Mesodermal cell (in vitro differentiated cells): Measurements from ENCODE around the gene GRID2.

Experiments used
- H3K27ac ChIP-seq: 2 replicates; pipeline ENCODE4 v1.7.0; 2013; ENCODE audit warnings: mild to moderate bottlenecking, low read depth, low read length, moderate library complexity; ENCODE audit not compliant: severe bottlenecking
- H3K36me3 ChIP-seq: 2 replicates; pipeline ENCODE4 v1.7.1; 2013; ENCODE audit warnings: mild to moderate bottlenecking, low read length, moderate library complexity; ENCODE audit not compliant: control insufficient read depth, insufficient read depth
- H3K4me1 ChIP-seq: one replicate; pipeline ENCODE4 v1.7.1; 2013; ENCODE audit warnings: mild to moderate bottlenecking, low read length; ENCODE audit not compliant: insufficient read depth, control insufficient read depth, poor library complexity, severe bottlenecking
- H3K4me3 ChIP-seq: 2 replicates; pipeline ENCODE4 v1.7.0; 2013; ENCODE audit warnings: low read length, control low read depth, mild to moderate bottlenecking; ENCODE audit not compliant: insufficient read depth, poor library complexity, severe bottlenecking; ENCODE audit errors: extremely low read depth
- H3K9me3 ChIP-seq: 2 replicates; pipeline ENCODE4 v1.7.1; 2013; ENCODE audit warnings: mild to moderate bottlenecking, low read length, moderate library complexity; ENCODE audit not compliant: control insufficient read depth
- WGBS, 2 experiments: methylation state at CpG; one replicate each; pipeline ENCODE4 v1.1.5; 2013; ENCODE audit warnings: missing lambda C conversion rate in 2 of 2; ENCODE audit not compliant: insufficient coverage in 2 of 2; 5-methylcytosine and 5-hydroxymethylcytosine counted together

The GRID2 gene

DNA sequence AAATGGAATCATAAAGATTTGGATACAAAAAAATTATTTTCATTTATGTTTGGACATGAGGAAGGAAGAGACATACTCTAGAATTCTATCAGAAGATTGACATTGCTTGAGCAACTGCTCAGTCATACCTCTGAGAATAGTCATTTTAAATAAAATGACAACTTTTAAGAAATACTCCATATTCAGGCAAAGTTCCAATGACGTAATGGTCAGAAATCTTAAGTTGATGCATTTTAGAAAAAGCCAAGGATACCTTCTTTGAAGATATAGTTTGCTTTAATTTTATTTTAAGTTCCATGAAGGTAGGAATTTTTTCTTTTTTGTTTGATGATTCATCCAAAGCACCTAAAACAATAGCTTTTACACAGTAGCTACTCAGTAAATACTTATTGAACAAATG lies 1414.5 kb downstream of the GRID2 start:
- 80 to 83% methylated on average over 1 of the region's 1 CpG for WGBS, 2 experiments
- Histone ChIP-seq H3K4me1 (no peaks in the 10 kb centered on the region), H3K4me3 (no peak overlapping the region), H3K36me3 (no peaks in the 10 kb centered on the region), H3K27ac (no peak overlapping the region), H3K9me3 (no peaks in the 10 kb centered on the region)

DNA sequence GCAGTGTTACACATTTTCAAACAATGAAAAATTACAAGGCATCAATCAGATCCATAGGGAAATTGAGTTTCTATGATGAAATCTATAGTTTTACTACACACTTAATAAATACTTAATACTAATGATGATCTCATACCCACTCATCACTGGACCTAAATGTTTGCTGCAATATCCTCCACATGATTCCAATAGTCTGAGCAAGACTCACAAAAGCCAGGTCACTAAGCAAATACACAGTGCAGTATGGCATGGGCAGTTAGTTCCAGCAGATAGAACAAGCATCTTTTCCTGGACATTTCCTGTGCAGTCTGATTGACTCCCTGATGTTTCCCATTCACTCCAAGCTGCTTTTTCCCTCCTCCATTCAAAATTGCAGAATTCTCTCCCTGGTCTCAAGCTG lies 1415.8 kb downstream of the GRID2 start:
- H3K27ac ChIP-seq = no peak overlapping the region
- no peak overlapping the region for H3K4me3 ChIP-seq
- no peaks in the 10 kb centered on the region for H3K4me1 ChIP-seq
- no peaks in the 10 kb centered on the region for H3K9me3 ChIP-seq
- H3K36me3 ChIP-seq = no peaks in the 10 kb centered on the region

DNA sequence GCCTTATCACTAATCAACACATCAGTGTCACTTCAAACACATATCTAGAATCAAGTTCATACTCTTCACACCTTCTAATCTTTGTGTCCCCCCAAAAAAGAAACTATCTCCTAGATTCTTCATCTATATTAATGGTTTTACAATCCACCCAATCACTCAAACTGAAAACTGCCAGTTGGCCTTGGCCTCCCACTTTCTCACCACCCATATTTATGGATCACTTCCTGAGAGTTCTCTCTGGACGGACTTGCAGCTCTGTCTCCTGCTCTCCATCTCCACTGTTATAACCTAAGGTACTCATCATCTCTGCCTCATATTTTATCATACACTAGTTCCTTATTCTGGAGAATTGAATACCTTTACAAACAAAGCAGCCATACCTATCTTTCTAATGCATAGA lies 1418.7 kb downstream of the GRID2 start:
- no peak overlapping the region for H3K4me3 ChIP-seq
- no peaks in the 10 kb centered on the region for H3K36me3 ChIP-seq
- WGBS, 2 experiments = 79 to 100% methylated on average over 1 of the region's 1 CpG
- H3K4me1 ChIP-seq = no peaks in the 10 kb centered on the region
- no peaks in the 10 kb centered on the region for H3K9me3 ChIP-seq
- H3K27ac ChIP-seq = no peak overlapping the region

DNA sequence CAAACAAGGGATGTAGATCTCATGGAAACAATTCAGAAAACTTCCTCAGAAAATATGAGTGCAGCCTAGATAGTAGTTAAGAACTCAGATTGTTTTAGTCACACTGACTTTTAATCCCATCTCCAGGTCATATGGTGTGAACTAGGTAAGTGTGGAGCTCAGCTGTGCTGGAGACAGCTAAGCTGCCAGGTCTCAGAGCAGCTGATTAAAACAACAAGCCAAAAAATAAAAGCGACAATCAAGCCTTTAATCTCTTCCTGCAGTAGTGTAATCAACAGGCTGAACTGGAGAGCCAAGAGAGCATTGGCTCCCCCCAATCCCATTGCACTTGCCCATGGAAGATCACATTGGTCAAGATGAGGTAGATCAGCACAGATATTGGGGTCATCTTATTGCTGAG lies 1426.5 kb downstream of the GRID2 start:
- H3K27ac ChIP-seq = no peak overlapping the region
- H3K9me3 ChIP-seq = no peaks in the 10 kb centered on the region
- H3K4me3 ChIP-seq = no peak overlapping the region
- peaks cover 4% of the 10 kb centered on the region for H3K4me1 ChIP-seq
- 89% methylated on average over 1 of the region's 1 CpG; no CpG with 5 or more reads in 1 of the 2 experiments for WGBS, 2 experiments
- no peaks in the 10 kb centered on the region for H3K36me3 ChIP-seq

DNA sequence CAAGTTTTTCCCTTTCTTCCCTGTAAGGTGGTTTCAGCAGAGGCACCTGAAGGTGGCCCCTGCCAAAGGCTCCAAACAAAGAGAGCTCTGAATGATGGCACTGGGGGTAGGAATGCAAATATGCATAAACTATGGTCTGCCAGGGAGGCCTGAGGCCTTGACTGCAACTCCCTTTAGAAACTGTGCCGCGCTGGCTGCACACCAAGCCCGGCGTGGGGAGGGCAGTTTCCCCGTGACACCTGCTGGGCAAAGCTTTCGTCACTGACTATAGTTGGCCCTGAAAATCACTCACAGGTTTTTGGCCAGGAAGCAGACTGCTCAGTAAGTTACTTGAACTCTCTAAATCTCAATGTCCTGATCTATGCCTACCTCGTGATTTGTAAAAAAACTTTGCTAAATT lies 1427.0 kb downstream of the GRID2 start:
- H3K4me3 ChIP-seq = no peak overlapping the region
- no peaks in the 10 kb centered on the region for H3K9me3 ChIP-seq
- H3K4me1 ChIP-seq = peaks cover 4% of the 10 kb centered on the region
- H3K36me3 ChIP-seq = no peaks in the 10 kb centered on the region
- 84 to 90% methylated on average over 7 of the region's 7 CpGs for WGBS, 2 experiments
- no peak overlapping the region for H3K27ac ChIP-seq

DNA sequence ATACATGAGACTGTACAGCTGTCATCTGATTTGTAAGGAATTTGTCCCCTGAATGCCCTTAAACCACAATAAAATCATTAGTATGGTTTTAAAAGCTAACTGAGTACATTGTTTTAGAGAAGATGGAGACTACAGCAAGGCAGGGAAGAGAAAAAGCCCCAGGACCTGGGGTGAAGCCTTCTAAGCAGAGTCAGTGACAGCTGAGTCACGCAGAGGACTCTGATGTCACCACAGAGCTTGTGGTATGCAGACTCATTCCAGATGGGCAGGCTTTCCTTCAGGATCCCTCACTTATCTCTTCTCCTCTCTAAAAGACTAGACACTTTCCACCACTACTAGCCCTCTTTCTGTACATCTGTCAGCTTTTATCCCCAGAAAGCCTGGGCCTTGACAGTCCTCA lies 1427.7 kb downstream of the GRID2 start:
- WGBS, 2 experiments = 83% methylated on average over 1 of the region's 1 CpG; no CpG with 5 or more reads in 1 of the 2 experiments
- no peaks in the 10 kb centered on the region for H3K9me3 ChIP-seq
- H3K27ac ChIP-seq = no peak overlapping the region
- no peaks in the 10 kb centered on the region for H3K36me3 ChIP-seq
- H3K4me1 ChIP-seq = peaks cover 4% of the 10 kb centered on the region
- H3K4me3 ChIP-seq = no peak overlapping the region

DNA sequence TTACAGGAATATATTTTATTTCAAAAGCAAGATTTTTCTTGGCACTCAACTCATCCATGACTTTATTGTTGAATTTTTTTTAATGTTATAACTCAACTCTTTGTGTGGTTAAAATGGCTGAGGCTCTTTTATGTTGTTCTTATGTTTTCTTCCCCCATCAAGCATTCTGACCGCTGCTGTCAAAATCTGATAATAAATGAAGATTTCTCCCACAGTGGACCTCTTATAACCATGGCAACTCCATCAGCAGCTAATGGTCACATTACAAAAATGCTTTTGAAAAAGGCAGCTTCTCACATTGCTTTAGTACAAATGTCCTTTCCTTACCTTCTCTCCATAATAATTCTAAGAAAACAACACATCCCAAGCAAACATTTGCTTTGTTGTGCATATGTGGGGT lies 1428.7 kb downstream of the GRID2 start:
- WGBS, 2 experiments = 100% methylated on average over 1 of the region's 1 CpG; no CpG with 5 or more reads in 1 of the 2 experiments

DNA sequence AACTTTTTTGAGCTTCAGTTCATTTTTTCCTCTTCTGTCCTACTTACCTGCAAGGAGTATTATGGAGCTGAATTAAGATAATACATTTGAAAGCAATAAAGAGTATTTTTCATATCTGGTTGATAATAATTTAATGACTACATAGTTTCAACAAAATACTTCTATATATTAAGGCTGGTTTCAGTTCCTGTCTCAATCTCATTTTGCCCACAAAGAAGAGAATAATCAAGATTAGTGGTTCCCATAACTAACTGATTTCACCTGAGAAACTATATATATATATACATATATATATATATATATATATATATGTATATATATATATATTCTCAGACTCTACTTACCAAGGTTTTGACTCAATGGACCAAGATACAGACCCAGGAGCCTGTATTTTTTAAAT lies 1437.1 kb downstream of the GRID2 start:
- no peaks in the 10 kb centered on the region for H3K4me1 ChIP-seq
- H3K27ac ChIP-seq = no peak overlapping the region
- H3K36me3 ChIP-seq = no peaks in the 10 kb centered on the region
- no peaks in the 10 kb centered on the region for H3K9me3 ChIP-seq
- H3K4me3 ChIP-seq = no peak overlapping the region

More for the DNA sequence above, 1428.7 kb downstream of the GRID2 start:
- no peaks in the 10 kb centered on the region for H3K9me3 ChIP-seq
- H3K27ac ChIP-seq = no peak overlapping the region
- H3K4me1 ChIP-seq = peaks cover 4% of the 10 kb centered on the region
- no peaks in the 10 kb centered on the region for H3K36me3 ChIP-seq
- no peak overlapping the region for H3K4me3 ChIP-seq

DNA sequence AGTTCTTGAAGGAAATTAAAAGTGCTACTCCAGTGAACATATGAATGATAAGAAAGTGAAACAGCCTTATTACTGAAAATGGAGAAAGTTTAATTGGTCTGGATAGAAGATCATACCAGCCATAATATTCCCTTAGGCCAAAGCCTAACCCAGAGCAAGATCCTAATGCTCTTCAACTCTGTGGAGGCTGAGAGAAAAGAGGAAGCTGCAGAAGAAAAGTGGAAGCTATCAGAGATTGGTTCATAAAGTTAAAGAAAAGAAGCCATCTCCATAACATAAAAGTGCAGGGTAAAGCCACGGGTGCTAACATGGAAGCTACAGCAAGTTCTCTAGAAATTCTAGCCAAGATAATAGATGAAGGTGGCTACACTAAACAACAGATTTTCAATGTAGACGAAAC lies 1439.3 kb downstream of the GRID2 start:
- H3K4me1 ChIP-seq = no peaks in the 10 kb centered on the region
- no peak overlapping the region for H3K27ac ChIP-seq
- H3K9me3 ChIP-seq = no peaks in the 10 kb centered on the region
- no peaks in the 10 kb centered on the region for H3K36me3 ChIP-seq
- H3K4me3 ChIP-seq = no peak overlapping the region
- 100% methylated on average over 1 of the region's 2 CpGs; no CpG with 5 or more reads in 1 of the 2 experiments for WGBS, 2 experiments

DNA sequence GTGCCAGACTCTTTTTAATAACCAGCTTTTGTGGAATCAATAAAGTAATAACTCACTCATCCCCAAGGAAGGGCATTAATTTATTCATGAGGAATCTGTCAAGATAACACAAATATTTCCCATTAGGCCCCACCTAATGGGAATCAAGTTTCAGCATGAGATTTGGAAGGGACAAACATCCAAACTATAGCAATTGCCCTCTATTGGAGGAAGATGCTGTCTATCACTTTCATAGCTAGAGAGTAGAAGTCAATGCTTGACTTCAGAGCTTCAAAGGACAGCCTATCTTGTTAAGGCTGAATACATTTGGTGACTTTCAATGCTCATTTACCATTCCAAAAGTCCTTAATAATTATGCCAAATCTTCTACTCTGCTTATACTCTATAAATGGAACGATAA lies 1439.9 kb downstream of the GRID2 start:
- Histone ChIP-seq H3K4me1 (no peaks in the 10 kb centered on the region), H3K36me3 (no peaks in the 10 kb centered on the region), H3K4me3 (no peak overlapping the region), H3K9me3 (no peaks in the 10 kb centered on the region), H3K27ac (no peak overlapping the region)
- 80 to 100% methylated on average over 1 of the region's 1 CpG for WGBS, 2 experiments

DNA sequence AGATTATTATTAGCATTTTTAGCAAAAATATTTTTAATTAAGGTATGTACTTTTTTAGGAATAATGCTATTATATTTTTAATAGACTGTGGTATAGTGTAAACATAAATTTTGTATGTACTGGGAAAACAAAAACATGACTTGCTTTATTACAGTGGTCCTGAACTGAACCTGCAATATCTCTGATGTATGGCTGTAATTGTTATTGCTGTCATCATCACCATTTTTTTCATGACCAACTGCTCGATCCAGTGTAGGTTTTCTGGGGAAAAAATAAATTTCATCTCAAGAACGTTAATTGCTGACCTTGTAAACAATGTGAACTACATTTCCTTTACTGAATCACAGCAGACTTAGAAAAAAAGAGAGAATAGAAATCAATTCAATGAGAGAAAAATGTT lies 1441.2 kb downstream of the GRID2 start:
- Histone ChIP-seq H3K4me1 (no peaks in the 10 kb centered on the region), H3K27ac (no peak overlapping the region), H3K36me3 (no peaks in the 10 kb centered on the region), H3K4me3 (no peak overlapping the region), H3K9me3 (no peaks in the 10 kb centered on the region)
- WGBS, 2 experiments = no CpG with 5 or more reads among the region's 2 CpGs

DNA sequence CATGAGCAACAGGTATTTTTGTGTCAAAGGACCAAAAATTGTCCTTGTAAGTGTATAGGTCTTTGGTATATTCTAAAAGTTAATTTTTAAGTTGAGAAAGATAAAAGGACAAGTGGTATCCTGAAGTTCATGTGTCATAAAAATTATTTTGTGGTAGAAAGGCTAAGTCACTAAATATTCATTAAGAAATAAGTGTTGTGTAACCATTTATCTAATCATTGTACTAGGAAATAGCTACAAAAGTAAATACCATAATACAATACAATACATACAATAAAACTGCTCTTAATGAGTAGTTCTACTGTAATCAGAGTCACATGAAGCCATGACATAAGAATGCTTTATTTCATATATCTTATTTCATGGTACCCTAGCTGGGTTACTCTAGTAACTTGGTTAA lies 1442.3 kb downstream of the GRID2 start:
- H3K9me3 ChIP-seq = no peaks in the 10 kb centered on the region
- H3K36me3 ChIP-seq = no peaks in the 10 kb centered on the region
- H3K27ac ChIP-seq = no peak overlapping the region
- H3K4me1 ChIP-seq = no peaks in the 10 kb centered on the region
- H3K4me3 ChIP-seq = no peak overlapping the region
